GM12878 (cell line): ENCODE measurements around the gene CAST. TPM values are rescaled to one million over a fixed set of nuclear protein-coding genes. Genes with fewer than 3 reads are reported as not detected.

Experiments
- ATAC-seq: fragments of 200-7000 bp; cut with Tn5 transposase; 3 replicates; pipeline ENCODE4 v1.9.1; 2020; ENCODE audit warnings: mild to moderate bottlenecking, moderate library complexity
- BruUV-seq: library from RNA; stranded (reverse); fragments of 400-500 nt; replicated peaks from 2 replicates; lab custom pipeline; 2021; lab: Mats Ljungman, UMichigan
- CTCF ChIA-PET: fragments of 300-600 bp; sonication (Branson Sonifier 250); formaldehyde crosslinking; extraction: SDS; loops from one replicate; lab custom pipeline; 2021; ENCODE audit warnings: inconsistent platforms; lab: Yijun Ruan, JAX
- POLR2A ChIA-PET: fragments of 350-600 bp; formaldehyde crosslinking; extraction: SDS; loops from one replicate; lab custom pipeline; 2021; ENCODE audit warnings: inconsistent platforms; lab: Charles Lee
- RAD21 ChIA-PET: fragments of 300-600 bp; sonication (Branson Sonifier 250); formaldehyde crosslinking; loops from one replicate; lab custom pipeline; 2023; ENCODE audit warnings: antibody characterized with exemption; ENCODE audit not compliant: unreplicated experiment; lab: Charles Lee
- SMC1A ChIA-PET: fragments of 300-600 bp; sonication (Branson Sonifier 250); formaldehyde crosslinking; loops from one replicate; lab custom pipeline; 2023; ENCODE audit not compliant: unreplicated experiment, uncharacterized antibody; lab: Charles Lee
- DNase-seq: peaks from one replicate; pipeline ENCODE4 v3.0.0-alpha.2; 2011; ENCODE audit warnings: low read depth, low spot score
- FAIRE-seq: peaks from 3 replicates; lab custom pipeline; 2011; peaks lifted over from hg19 to GRCh38; lab: Jason Lieb, UNC
- H2AFZ ChIP-seq: 2 replicates; pipeline ENCODE4 v1.6.0; 2011; ENCODE audit warnings: low read depth, low read length, control low read depth; ENCODE audit not compliant: control insufficient read depth
- H3K27ac ChIP-seq: 2 replicates; pipeline ENCODE4 v1.5.1; 2011; ENCODE audit warnings: control low read depth; ENCODE audit not compliant: control insufficient read depth, insufficient read depth
- H3K27me3 ChIP-seq, 2 experiments: replicated peaks in 1 of 2; 2 replicates each; pipeline versions ENCODE4 v1.6.0 to v1.6.1; 2011; ENCODE audit warnings: low read length in 1 of 2; ENCODE audit not compliant: control insufficient read depth in 2 of 2, insufficient read depth in 2 of 2
- H3K36me3 ChIP-seq, 2 experiments: 2 replicates each; pipeline ENCODE4 v1.5.1; 2011; ENCODE audit warnings: low read length in 1 of 2; ENCODE audit not compliant: control insufficient read depth in 2 of 2, insufficient read depth in 2 of 2
- H3K4me1 ChIP-seq: 2 replicates; pipeline ENCODE4 v1.6.1; 2011; ENCODE audit warnings: mild to moderate bottlenecking, low read length, moderate library complexity, mixed read lengths; ENCODE audit not compliant: control insufficient read depth, insufficient read depth
- H3K4me2 ChIP-seq: 2 replicates; pipeline ENCODE4 v1.6.0; 2011; ENCODE audit warnings: control low read depth; ENCODE audit not compliant: control insufficient read depth, insufficient read depth
- H3K4me3 ChIP-seq: fragments of 200-600 bp; sonication (generic); 2 replicates; pipeline ENCODE4 v1.5.1; 2016
- H3K79me2 ChIP-seq: 2 replicates; pipeline ENCODE4 v1.6.0; 2011; ENCODE audit warnings: low read length; ENCODE audit not compliant: control insufficient read depth, insufficient read depth
- H3K9ac ChIP-seq: 2 replicates; pipeline ENCODE4 v1.8.0; 2011; ENCODE audit warnings: low read length, control low read depth, mixed read lengths; ENCODE audit not compliant: control insufficient read depth, insufficient read depth
- H3K9me3 ChIP-seq: replicated peaks from 3 replicates; pipeline ENCODE4 v1.5.1; 2011; ENCODE audit warnings: mild to moderate bottlenecking, low read length; ENCODE audit not compliant: control insufficient read depth, insufficient read depth
- H4K20me1 ChIP-seq: 2 replicates; pipeline ENCODE4 v1.6.0; 2011; ENCODE audit not compliant: control insufficient read depth, insufficient read depth
- ASH2L ChIP-seq: fragments of 300-600, 200-600 bp; sonication (generic); IDR thresholded peaks from 2 replicates; pipeline ENCODE4 v1.6.1; 2017; ENCODE audit warnings: low read depth, mild to moderate bottlenecking, borderline replicate concordance
- ATF7 ChIP-seq: fragments of 450-650 bp; IDR thresholded peaks from 2 replicates; pipeline ENCODE4 v1.6.1; 2016; ENCODE audit warnings: low read depth, mild to moderate bottlenecking
- BRCA1 ChIP-seq: IDR thresholded peaks from 2 replicates; pipeline ENCODE4 v1.6.1; 2011; ENCODE audit warnings: low read depth, low read length, improper control_type of control experiment
- CREM ChIP-seq: IDR thresholded peaks from 2 replicates; pipeline ENCODE4 v1.6.1; 2014; ENCODE audit warnings: antibody characterized with exemption, low read depth
- E2F4 ChIP-seq: IDR thresholded peaks from 2 replicates; pipeline ENCODE4 v1.6.1; 2012; ENCODE audit warnings: low read depth, low read length, improper control_type of control experiment
- IRF4 ChIP-seq: IDR thresholded peaks from 2 replicates; pipeline ENCODE4 v1.6.1; 2011; ENCODE audit warnings: low read depth, low read length
- MEF2B ChIP-seq: fragments of 450-650 bp; IDR thresholded peaks from 2 replicates; pipeline ENCODE4 v1.6.1; 2018; ENCODE audit warnings: mild to moderate bottlenecking, moderate library complexity; ENCODE audit not compliant: partially characterized antibody, poor library complexity, severe bottlenecking
- MLLT1 ChIP-seq: fragments of 450-650 bp; IDR thresholded peaks from 2 replicates; pipeline ENCODE4 v1.6.1; 2016; ENCODE audit warnings: mild to moderate bottlenecking
- MYB ChIP-seq: fragments of 150-350 bp; IDR thresholded peaks from 2 replicates; pipeline ENCODE4 v1.6.1; 2014; ENCODE audit warnings: mild to moderate bottlenecking, low read depth, low read length, borderline replicate concordance
- NFYA ChIP-seq: IDR thresholded peaks from 2 replicates; pipeline ENCODE4 v1.6.1; 2011; ENCODE audit warnings: low read depth, mild to moderate bottlenecking, low read length, improper control_type of control experiment, borderline replicate concordance
- RAD21 ChIP-seq: IDR thresholded peaks from 2 replicates; pipeline ENCODE4 v1.6.1; 2011; ENCODE audit warnings: mild to moderate bottlenecking, low read depth, low read length, moderate library complexity; ENCODE audit not compliant: insufficient read depth
- SP1 ChIP-seq: IDR thresholded peaks from one replicate; pipeline ENCODE4 v1.6.1; 2011; ENCODE audit warnings: low read depth, low read length
- SREBF1 ChIP-seq: IDR thresholded peaks from 2 replicates; pipeline ENCODE4 v1.6.1; 2012; ENCODE audit warnings: mild to moderate bottlenecking, low read length
- STAT1 ChIP-seq: fragments of 450-650 bp; conservative IDR thresholded peaks from 2 replicates; pipeline ENCODE4 v1.6.1; 2014; ENCODE audit warnings: antibody characterized with exemption, mild to moderate bottlenecking
- TARDBP ChIP-seq: IDR thresholded peaks from 2 replicates; pipeline ENCODE4 v1.6.1; 2016; ENCODE audit warnings: borderline replicate concordance
- ZNF274 ChIP-seq: IDR thresholded peaks from one replicate; pipeline ENCODE4 v1.8.0; 2011; ENCODE audit not compliant: insufficient read length, insufficient read depth
- whole genome bisulfite sequencing: methylation state at CpG from one replicate; pipeline ENCODE4 v1.1.6; 2016; ENCODE audit warnings: low lambda C conversion rate; ENCODE audit not compliant: insufficient replicate concordance, insufficient coverage; ENCODE audit errors: missing lambda C conversion rate; 5-methylcytosine and 5-hydroxymethylcytosine counted together
- in situ Hi-C: fragments of 300-500 bp; cut with MboI; formaldehyde crosslinking; loops from 9 replicates; pipeline ENCODE4 v1.14.3; 2018; ENCODE audit warnings: mixed read lengths
- intact Hi-C: fragments of 100-400 bp; cut with micrococcal nuclease; formaldehyde crosslinking; loops from one replicate; pipeline ENCODE4 v1.14.2; 2022; ENCODE audit not compliant: unreplicated experiment
- polyA plus RNA-seq, 11 experiments: library from polyadenylated mRNA; depleted of rRNA in 4 of 11; unstranded in 6 of 11; stranded (reverse) in 5 of 11; fragments of >200 nt; fragmentation: Nextera tagmentation in 4 of 11; fragmentation: Illumina TruSeq in 1 of 11; extraction: Ambion mirVana in 4 of 11; extraction: Trizol in 1 of 11; gene quantifications; 1 replicate in 1 of 11; 2 replicates in 10 of 11; pipeline versions ENCODE4 v1.2.1 to v1.2.3, GENCODE V29; 2011 to 2016; ENCODE audit warnings: inconsistent platforms in 2 of 11, missing spikeins in 2 of 11, low read depth in 1 of 11
- total RNA-seq, 4 experiments: library from RNA; depleted of rRNA in 3 of 4; stranded (reverse); fragments of >200 nt in 3 of 4; fragmentation: Illumina TruSeq in 1 of 4; extraction: Trizol in 1 of 4; gene quantifications; 2 replicates each; pipeline versions ENCODE4 v1.2.1 to v1.2.3, GENCODE V29; 2013 to 2021
- TF ChIP-seq, protein P1 (sequence below): IDR thresholded peaks from 2 replicates; pipeline ENCODE4 v1.6.1; 2011; ENCODE audit warnings: borderline replicate concordance, low read depth, mild to moderate bottlenecking, moderate library complexity, mixed read lengths, low read length; ENCODE audit not compliant: insufficient read depth; ENCODE audit errors: extremely low read length

CAST gene
- total and polyA plus RNA-seq, 10 of the 15 experiments (the other 5 are each of a cell fraction or from before 2014, with no cell fraction given) = 31.7 to 140 (median 68.5) TPM

- ATAC-seq = no peak
- Histone ChIP-seq H3K9me3 (no peaks in the 10 kb centered on the region), H3K4me3 (no peak overlapping the region), H3K4me1 (no peaks in the 10 kb centered on the region), H3K9ac (no peak overlapping the region), H4K20me1 (no peaks in the 10 kb centered on the region), H3K27ac (no peak overlapping the region), H3K79me2 (no peaks in the 10 kb centered on the region), H3K36me3 (no peaks in the 10 kb centered on the region), H2AFZ (no peak overlapping the region), H3K4me2 (no peak overlapping the region), H3K27me3 (no peaks in the 10 kb centered on the region; a peak in 2 of 4 replicates)
- DNase-seq = no peak
- ChIA-PET SMC1A (interaction anchor here (0.9 to 3.9 kb wide), 5 partner anchors 17 to 580 kb away, joined by 3 to 16 read pairs (median 3); no protein-coding TSS in a partner anchor), RAD21 (interaction anchor here (1.4 kb wide), 1 partner anchor 201 kb away, joined by 3 read pairs; no protein-coding TSS in a partner anchor), POLR2A (no interaction called here), CTCF (interaction anchor here (3.9 kb wide), 1 partner anchor 21 kb away, joined by 20 read pairs; no protein-coding TSS in a partner anchor)
- in situ Hi-C loops (no loop called here), intact Hi-C loops (no loop called here)
- no peak for FAIRE-seq
- TF ChIP-seq ASH2L = no peak
- no peak for TF ChIP-seq MYB
- no peak for TF ChIP-seq IRF4
- no peak for TF ChIP-seq ATF7
- TF ChIP-seq SREBF1 = no peak
- no peak for TF ChIP-seq NFYA
- TF ChIP-seq TARDBP = no peak
- TF ChIP-seq MLLT1 = no peak
- no peak for TF ChIP-seq STAT1
- TF ChIP-seq MEF2B = no peak
- no peak for TF ChIP-seq ZNF274
- TF ChIP-seq, protein P1, sequence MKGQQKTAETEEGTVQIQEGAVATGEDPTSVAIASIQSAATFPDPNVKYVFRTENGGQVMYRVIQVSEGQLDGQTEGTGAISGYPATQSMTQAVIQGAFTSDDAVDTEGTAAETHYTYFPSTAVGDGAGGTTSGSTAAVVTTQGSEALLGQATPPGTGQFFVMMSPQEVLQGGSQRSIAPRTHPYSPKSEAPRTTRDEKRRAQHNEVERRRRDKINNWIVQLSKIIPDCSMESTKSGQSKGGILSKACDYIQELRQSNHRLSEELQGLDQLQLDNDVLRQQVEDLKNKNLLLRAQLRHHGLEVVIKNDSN = no peak
- TF ChIP-seq SP1 = no peak
- no peak for TF ChIP-seq CREM
- no peak for TF ChIP-seq RAD21
- no peak for TF ChIP-seq E2F4
- TF ChIP-seq BRCA1 = no peak
- 0% methylated on average over 1 of the region's 1 CpG for WGBS
- no TSS peak for BruUV-seq
Observed at GRCh38 chr5:96634881-96635280, 27.3 kb upstream of the CAST start.
